ENCODE data around the gene QKI. TPM values are rescaled to one million over a fixed set of nuclear protein-coding genes. Genes with fewer than 3 reads are reported as not detected.

QKI gene
- total RNA-seq, 1 donor, result 111 TPM

DNA sequence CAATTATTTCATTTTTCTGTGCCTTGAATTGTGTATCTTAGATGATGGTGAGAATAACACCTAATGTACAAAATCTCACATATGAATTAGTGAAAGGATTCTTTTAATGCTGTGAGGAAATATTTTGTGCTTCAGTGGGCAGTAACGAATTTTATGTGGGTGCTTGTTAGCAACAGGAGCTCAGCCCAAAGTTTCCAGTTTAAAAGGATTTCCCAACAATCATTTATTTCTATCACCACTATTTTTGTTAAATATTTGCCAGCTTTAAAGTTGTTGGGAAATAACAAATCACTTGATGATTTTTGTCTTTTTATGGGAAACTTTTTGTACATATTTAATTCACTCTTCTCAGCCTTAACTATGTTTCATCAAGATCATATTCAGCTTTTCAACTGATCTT, 111.8 kb downstream of the QKI start:
- DNase-seq (ENCODE audit: low read depth in 2 of 3, low spot score in 2 of 3), result no peak

DNA sequence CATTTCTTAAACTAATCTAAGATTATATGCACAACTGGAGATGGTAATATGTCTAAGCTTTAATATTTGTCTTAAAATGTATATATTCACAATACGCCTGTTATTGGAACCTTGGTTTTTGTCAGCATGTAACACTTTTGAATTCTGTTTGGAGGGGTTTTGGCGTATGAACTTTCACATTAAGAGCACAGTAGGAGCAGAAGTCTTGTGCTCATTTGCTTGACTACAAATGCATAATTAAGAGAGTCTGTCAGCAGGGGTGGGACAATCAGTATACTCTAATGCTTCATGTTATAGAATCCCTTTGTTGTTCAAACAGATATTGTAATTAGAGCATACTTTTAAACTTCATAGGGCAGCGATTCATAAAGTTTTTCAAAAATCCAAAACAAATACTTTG, 112.8 kb downstream of the QKI start:
- no peak for DNase-seq (ENCODE audit: low read depth in 2 of 3, low spot score in 2 of 3)

DNA sequence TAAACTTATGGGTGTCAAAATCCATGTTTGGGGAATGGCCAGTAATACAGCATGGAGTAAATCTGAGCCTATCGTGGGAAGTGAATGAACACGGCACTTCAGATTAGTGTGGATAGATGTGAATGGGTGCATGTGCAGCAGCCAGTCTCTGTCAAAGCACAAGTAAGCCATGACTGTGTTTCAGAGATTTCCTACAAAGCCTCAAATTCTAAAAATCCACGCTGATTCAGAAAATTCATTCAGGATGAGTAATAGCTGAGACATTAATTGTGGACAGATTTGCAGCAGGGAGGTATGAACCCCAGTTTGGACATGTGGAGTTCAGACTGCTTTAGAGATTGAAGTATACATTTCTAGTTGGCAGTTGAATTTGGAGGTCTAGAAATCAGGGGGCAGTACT, 115.1 kb downstream of the QKI start:
- no peak for DNase-seq (ENCODE audit: low read depth in 2 of 3, low spot score in 2 of 3)

- DNase-seq (ENCODE audit: low read depth in 2 of 3, low spot score in 2 of 3), result no peak
Measured at GRCh38 chr6:163530406-163530805, 115.9 kb downstream of the QKI start.

DNA sequence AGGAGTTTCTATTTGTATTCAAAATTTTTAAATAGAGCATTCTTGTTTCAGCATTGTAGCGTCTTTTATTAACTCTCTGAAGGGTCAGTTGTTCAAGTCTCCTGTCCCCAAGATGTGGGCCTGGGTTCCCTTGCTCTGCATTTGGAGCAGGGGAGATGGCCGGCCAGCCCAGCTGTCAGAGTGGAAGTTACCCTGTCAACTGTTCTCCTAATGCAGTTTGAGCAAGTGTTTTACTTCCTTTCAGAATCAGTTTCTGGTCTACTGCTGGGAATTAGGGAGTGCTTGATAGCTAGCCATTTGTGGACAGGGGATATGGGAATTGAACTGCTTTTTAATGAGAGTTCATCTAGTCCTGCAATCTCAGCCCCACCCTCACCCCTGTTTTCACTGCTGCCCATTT, 116.6 kb downstream of the QKI start:
- no peak for DNase-seq (ENCODE audit: low read depth in 2 of 3, low spot score in 2 of 3)

- DNase-seq (ENCODE audit: low read depth in 2 of 3, low spot score in 2 of 3), result no peak
Measured at GRCh38 chr6:163532526-163533078, 118.1 kb downstream of the QKI start.

DNA sequence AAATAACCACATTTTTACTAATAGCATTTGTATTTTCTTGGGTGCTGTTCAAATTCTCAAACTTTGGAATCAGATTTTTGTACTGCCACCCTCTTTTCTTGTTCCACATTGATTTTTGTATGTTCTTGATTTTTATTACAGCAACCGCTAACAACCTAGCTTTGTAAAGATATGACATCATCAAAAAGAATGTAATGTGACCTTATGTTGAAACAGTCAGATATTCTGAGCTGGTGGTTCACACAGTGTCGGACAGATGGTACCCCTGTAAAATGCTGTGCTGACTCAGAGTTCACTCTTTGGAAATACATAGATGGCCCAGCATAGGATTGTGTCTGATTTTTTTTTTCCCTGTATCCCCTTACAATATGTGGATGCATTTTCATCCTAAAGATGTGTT, 118.9 kb downstream of the QKI start:
- DNase-seq (ENCODE audit: low read depth in 2 of 3, low spot score in 2 of 3), result no peak

DNA sequence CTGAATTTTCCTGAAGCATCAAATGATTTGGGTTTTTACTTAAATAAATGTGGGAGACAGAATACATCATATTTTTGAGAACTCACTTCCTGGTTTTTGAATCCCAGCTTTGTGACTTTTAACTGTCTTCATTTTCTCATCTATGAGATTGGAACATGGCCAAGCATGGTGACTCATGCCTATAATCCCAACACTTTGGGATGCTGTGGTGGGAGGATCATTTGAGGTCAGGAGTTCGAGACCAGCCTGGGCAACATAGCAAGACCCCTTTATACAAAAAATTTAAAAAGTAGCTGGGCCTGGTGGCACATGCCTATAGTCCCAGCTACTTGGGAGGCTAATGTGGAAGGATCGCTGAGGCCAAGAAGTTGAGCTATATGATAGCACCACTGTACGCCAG, 122.3 kb downstream of the QKI start:
- DNase-seq (ENCODE audit: low read depth in 2 of 3, low spot score in 2 of 3), result no peak

GRCh38 chr6:163538331-163538730, 123.8 kb downstream of the QKI start:
- no peak for DNase-seq (ENCODE audit: low read depth in 2 of 3, low spot score in 2 of 3)

GRCh38 chr6:163539101-163539762, 124.7 kb downstream of the QKI start:
- DNase-seq (ENCODE audit: low read depth in 2 of 3, low spot score in 2 of 3), result no peak

- DNase-seq (ENCODE audit: low read depth in 2 of 3, low spot score in 2 of 3), result no peak
Measured at GRCh38 chr6:163543321-163543720, 128.8 kb downstream of the QKI start.

GRCh38 chr6:163545370-163545769, 130.9 kb downstream of the QKI start:
- no peak for DNase-seq (ENCODE audit: low read depth in 2 of 3, low spot score in 2 of 3)

DNA sequence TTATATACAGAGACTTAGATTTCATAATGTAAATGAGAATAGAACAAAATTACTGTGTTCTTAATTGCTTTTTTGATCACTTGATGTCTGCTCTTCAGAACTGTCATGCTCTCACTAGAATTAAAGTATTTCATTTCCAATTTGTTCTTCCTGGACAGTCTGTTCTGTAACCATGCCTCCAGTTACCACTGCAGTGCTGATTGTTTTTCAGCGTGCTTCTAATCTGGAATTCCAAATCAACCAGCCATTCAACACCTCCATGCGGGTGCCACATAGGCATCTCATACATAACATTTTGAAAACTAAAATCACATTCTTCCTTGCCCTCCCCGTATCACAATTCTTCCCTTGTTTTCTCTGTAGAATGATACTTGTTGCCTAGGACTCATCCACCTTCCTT, 132.8 kb downstream of the QKI start:
- no peak for DNase-seq (ENCODE audit: low read depth in 2 of 3, low spot score in 2 of 3)

GRCh38 chr6:163548624-163549023, 134.1 kb downstream of the QKI start:
- DNase-seq (ENCODE audit: low read depth in 2 of 3, low spot score in 2 of 3), result no peak

DNA sequence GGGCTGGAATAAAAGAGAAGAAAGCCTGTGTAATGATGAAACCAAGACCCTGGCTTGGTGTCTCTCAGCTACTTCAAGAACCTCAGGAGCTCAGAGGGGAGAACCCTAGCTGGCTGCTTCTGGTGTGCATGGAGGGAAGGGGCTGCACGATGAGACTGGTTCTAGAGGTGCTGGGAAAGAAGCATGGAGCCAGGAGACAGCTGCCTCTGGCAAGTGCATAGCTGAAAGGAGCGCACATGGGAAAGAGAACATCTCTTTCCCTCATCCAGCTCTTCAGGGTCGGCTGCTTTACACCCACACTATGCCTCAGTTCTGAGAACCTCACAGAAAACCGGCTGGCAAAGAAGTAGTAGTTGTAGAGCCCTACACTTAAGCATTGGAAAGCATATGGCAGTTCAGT, 139.5 kb downstream of the QKI start:
- no peak for DNase-seq (ENCODE audit: low read depth in 2 of 3, low spot score in 2 of 3)

DNA sequence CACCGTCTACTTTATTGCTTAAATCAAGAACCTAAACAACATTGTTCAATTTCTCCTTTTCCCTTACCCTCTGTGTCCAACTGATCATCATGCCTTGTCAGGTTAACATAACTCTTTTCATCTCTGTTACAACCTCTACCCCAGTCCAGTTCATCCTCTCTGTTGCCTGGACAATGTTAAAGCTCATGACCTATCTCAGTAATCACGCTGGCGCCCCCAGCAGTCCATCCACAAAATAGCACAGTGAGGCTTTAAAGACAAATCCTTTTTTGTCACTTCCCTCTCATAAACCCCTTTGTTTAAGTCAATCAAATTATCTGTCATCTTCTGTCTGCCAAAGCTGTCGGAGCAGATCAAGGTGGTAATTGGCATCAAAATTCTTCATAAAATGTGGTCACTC, 140.1 kb downstream of the QKI start:
- peak; percentile 13 to 70 (median 41) for DNase-seq (ENCODE audit: low read depth in 2 of 3, low spot score in 2 of 3)

GRCh38 chr6:163559661-163560060, 145.1 kb downstream of the QKI start:
- DNase-seq (ENCODE audit: low read depth in 2 of 3, low spot score in 2 of 3), result no peak

DNA sequence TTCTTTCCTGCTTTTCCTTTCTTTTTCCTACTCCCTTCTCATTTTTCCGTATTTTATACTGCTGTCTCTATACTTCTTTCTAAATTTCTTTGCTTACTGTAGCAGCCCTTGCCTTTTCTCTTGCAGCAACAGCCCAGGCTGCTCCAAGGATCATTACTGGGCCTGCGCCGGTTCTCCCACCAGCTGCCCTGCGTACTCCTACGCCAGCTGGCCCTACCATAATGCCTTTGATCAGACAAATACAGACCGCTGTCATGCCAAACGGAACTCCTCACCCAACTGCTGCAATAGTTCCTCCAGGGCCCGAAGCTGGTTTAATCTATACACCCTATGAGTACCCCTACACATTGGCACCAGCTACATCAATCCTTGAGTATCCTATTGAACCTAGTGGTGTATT, 148.8 kb downstream of the QKI start:
- no peak for DNase-seq (ENCODE audit: low read depth in 2 of 3, low spot score in 2 of 3)

DNA sequence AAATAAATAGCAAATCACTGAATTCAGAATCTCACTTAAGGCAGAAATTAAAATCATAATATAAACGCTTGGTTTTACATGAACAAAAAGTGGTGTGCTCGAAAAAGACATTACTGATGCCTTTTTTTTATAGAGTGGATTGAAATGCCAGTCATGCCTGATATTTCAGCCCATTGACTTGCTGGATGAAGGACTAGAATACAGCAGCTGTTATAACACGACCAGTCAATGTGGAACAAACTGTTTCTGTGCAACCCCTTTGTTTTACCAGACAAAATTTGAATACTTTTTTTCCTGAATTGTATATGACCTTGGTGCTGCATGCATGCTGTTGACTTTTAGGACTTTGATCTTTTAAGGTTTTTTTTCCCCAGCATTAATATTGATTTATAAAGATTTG, 150.0 kb downstream of the QKI start:
- DNase-seq (ENCODE audit: low read depth in 2 of 3, low spot score in 2 of 3), result no peak

GRCh38 chr6:163565140-163565539, 150.6 kb downstream of the QKI start:
- DNase-seq (ENCODE audit: low read depth in 2 of 3, low spot score in 2 of 3), result no peak

DNA sequence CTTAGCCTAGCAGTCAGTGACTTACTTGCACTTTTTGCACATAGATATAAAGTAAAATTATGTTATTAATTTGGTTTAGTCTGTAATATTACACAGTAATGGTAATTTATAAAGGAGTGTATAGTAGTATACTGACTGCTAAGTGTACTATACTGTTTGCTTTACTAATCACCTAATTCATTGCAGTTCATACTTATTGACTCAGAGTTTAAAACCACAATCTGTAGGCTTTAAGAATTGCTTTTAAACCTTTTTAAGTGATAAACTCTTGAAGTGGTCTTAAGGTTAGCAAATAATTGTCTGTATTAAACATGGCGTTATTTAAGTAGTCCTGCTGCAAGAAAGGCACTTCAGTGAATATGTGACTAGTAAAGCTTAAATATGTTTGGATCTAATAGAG, 151.5 kb downstream of the QKI start:
- DNase-seq (ENCODE audit: low read depth in 2 of 3, low spot score in 2 of 3), result no peak

- no peak for DNase-seq (ENCODE audit: low read depth in 2 of 3, low spot score in 2 of 3)
Measured at GRCh38 chr6:163568275-163568674, 153.8 kb downstream of the QKI start.
